NCI-H2196 treated with DMSO at 0.1 percent for 48 hours (cell line): Measurements from ENCODE around the gene SLC6A8.
"Not testable (repeated sequence)": the region's sequence is repeated elsewhere in the genome, so short reads cannot be mapped to it uniquely, and the experiment has no call there.

Experiments used
- DNase-seq: peaks from one replicate; lab custom pipeline; 2025; ENCODE audit not compliant: unreplicated experiment; lab: John Stamatoyannopoulos, UW

The SLC6A8 gene

DNA sequence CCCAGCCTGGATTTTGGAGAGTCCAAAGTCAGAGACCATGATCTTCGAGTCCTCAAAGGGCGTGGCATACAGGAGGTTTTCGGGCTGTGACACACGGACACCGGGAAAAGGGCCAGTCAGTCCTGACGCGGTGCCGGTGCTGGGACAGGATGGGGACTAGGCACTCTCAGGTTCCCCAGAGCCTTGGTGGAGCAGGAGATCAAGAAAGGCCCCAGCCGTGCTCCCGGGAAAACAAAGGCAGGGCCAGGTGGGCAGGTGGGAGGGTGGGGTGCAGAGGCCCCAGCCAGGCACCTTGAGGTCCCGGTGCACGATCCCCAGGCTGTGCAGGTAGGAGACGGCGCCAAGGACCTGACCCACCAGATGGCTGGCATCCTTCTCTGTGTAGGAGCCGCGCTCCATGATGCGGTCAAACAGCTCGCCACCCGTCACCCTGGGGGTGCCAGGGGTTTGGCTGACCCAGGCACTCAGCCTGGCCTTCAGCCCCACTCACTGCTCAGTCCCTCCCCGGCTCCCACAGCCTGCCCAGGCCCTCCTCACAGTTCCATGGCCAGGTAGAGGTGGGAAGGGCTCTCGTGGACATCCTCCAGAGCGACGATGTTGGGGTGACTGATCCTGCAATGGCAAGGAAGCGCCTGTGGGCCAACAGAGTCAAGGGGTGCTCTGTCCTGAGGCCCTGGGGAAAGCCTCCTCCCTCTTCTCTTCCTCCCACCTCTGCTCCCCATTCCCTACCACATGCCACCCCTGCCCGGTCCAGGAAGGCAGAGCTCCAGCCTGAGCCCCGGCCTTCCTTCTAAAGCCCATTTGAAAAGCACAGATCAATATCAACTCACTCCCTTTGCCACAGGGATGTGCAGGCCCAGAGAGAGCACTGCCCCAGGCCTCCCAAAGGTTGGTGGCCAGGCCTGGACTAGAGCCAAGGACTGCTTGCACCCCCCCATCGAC is 15.9 kb upstream of the SLC6A8 start:
- DNase-seq = no peak

- no peak for DNase-seq
Observed at GRCh38 chrX:153672531-153673427, 14.9 kb upstream of the SLC6A8 start.

DNA sequence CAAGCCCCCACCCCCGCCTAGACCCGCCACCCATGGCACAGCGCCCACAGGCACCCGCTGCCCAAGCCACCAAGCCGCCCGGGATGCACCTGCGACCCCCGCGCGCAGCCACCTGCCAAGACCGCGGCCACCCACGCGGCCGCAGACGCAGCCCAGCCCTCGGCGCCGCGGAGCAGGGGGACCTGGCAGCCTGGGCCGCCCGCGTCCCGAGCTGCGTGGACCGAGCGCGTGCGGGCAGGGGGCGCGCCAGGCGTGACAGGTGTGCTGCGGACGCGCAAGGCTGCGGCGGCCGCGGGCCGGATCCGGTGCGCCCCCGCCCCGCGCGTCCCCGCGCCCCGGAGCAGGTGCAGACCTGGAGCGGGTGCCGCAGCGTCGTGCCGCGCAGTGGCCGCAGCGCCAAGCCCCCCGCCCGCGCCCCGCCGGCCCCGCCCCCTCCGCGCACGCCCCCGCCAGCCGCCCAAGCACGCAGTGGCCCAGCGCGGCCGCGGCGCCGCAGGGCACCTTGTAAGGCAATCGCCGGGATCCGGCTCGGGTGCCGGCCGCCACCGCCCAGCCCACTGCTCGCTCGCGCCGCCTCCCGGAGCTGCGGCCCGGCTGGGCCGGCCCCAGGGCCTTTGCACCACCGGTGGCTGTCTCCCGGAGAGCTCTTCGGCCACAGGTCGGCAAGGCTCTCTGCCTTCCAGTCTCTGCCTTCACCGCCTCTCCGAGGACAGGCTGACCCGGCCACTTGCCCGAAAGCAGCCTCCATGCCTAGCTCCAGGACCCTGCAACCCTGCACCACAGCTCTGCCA is 14.1 kb upstream of the SLC6A8 start, which contains the start of gene PNCK:
Gene PNCK, minus strand, starts transcription at position 386 of the 791 bp plus-strand sequence. CDS start 737 bp downstream, outside the sequence.
- DNase-seq = no peak

DNA sequence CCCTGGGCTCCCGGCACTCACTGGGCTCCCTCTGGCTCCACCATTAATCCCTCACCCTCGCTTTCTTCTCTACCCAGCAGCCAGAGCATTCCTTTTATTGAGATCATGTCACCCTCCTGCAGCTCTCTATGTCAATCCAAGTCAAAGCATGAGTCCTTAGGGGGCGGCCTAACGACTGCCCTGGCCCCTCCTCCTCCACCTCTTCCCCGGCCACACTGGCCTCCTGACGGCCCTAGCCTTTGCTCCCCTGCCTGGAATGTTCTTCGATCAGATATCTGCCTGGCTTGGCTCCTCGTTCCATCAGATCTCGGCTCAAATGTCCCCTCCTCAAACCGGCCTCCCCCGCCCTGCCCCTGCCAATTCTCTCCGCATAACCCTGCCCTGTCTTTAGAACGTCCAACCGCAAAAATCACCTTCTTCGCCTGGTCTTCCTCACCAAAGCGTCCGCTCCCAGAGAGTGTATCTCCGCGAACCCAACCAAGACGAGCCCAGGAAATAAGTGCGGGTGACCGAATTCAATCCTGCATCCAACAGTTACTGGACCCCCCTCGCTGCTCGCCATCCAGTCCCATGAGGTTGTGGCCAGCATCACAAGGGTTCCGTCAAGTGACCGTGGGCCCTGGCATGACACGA is 13.4 kb upstream of the SLC6A8 start:
- DNase-seq = no peak

DNA sequence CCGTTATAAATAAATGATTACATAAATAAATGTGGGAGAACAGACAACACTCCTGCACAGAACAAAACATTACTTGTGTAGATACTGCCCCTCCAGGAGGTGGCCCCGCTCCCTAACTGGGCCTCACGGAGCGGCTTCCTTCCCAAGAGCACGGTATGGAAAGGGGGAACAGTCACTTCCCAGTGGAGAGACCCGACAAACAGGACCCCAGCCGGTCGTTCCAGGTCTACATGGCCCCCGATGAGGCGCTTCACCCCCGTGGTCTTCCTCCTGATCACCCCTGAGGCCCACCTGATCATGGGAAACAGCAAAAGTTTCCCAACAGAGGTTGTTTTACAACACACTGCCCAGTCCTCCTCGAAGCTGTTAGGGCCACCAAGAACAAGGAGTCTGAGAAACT is 6.6 kb upstream of the SLC6A8 start:
- no peak for DNase-seq

DNA sequence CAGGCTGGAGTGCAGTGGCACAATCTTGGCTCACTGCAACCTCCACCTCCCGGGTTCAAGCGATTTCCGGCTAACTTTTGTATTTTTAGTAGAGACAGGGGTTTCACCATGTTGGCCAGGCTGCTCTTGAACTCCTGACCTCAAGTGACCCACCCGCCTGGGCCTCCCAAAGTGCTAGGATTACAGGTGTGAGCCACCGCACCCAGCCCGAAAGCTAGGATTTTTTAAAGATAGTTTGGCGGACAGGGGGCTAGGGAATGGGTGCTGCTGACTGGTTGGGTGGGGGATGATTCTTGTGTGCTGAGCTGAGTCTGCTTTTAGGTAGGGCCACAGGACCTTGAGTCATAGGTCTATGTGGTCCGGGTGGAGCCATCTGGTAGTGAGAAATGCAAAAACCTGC is 4.2 kb upstream of the SLC6A8 start:
- DNase-seq = not testable (repeated sequence)

GRCh38 chrX:153684467-153685155 is 3.1 kb upstream of the SLC6A8 start:
- DNase-seq = no peak

DNA sequence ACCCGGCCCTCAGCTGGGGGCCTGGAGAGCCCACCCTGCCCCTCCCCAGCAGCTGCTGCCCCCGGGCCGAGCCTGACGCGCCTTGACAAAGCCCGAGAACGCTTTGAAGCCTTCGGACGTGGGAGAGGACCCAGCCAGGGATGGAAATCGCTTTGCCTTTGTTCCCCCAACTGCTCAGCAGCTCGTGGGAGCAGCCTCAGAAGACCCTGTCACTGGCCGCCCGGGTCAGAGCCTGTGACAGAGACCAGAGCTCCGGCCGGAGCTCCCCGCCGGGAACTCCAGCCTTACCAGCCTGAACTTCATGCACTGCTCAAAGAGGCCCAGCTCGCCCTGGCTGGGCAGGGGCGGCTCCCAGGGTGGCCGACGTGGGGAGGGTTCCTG is 2.6 kb upstream of the SLC6A8 start:
- no peak for DNase-seq

DNA sequence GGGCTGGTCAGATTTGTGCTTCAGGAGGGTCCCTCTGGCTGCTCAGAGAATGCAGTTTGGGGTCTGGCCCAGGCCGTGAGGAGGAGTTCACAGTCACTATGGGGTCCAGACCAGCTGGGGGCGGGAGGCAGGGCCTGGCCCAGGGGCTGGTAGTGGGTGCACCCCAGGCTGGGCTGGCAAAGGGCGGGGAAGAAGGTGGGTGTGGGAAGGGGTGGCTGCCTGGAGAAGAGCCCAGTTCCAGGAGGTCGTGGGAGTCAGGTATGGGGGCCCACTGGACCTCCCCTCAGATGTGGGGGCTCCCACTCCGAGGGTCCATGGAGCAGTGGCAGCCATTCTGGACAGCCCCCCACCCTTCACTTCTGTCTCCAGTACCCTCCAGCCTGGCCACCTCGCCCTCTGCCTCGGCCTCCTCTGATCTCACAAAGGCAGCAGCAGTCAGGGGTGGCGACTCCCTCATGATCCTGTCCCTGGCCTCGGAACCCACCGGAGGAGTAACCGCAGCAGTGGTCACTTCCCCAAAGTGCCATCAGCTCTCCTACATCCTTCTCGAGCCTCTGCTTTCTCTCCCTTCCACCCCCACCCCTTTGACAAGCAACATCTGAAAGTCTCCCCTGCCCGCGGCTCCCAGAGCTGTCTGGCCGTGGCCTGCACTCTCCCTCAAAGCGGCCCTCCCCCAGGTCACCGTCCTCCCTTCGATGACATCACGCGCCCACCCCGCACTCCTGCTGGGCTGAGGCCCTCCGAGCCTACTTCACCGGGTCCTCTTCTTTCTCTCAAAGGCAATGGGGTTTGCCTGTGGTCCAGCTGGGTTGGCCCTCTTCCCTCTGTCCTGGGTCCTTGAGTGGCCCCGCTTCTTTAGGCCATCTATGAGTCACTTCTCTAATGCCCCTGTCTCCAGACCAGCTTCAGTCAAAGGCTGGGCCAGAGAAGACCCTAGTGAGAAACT is 1.7 kb upstream of the SLC6A8 start:
- DNase-seq = no peak

GRCh38 chrX:153686711-153687110 is 1.0 kb upstream of the SLC6A8 start:
- DNase-seq = no peak

DNA sequence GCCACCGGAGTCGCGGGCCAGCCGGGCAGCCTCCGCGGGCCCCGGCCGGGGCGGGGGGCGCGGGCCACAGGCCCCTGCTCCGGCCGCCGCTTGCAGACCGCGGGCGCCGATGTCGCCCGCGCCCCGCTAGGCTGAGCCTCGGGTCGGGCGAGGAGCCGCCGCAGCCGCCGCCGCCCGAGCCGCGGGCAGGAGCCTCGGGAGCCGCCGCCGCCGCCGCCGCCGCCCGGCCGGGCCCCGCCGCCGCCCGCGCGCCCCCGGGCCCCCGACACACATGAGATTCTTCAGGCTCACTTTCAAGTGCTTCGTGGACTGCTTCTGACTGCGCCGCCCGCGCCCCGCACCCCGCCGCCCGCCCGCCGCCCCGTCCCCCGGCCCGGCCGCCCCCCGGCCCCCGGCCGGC is 345 bp downstream of the SLC6A8 start:
- DNase-seq = no peak

GRCh38 chrX:153688506-153688905 is 780 bp downstream of the SLC6A8 start:
- DNase-seq = no peak

DNA sequence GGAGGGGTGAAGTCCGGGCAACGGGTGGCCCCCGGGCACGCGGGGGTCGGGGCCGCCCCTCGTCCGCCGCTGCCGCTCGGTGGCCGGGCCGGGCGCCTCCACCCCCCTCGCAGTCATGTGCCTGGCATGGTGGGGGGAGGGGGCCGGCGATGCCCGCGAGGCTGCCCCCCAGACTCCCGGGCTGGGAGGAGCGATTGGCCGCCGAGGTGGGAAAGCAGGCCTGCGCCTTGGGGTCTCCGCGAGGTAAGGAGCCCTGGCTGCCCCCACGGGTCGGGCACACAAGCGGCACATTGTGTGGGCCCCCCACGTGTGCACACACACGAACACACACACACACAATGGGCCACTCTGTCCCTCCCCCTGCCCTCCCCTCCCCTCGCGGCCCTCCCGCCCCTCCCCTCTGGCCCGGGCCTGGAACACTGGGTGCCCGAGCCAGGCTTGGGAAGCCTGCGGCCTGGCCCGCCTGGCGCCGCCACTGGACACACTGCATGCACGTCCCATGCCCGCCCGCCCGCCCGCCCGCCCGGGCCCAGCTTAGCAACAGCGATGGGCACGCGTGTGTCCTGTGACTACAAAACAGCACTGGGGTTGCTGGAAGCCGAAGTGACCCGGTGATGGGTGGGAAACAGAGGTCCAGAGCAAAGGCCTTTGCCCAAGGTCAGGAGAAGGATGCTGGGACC is 1.3 kb downstream of the SLC6A8 start:
- no peak for DNase-seq

GRCh38 chrX:153689654-153690465 is 2.1 kb downstream of the SLC6A8 start:
- DNase-seq = no peak

GRCh38 chrX:153690466-153690865 is 2.7 kb downstream of the SLC6A8 start:
- DNase-seq = no peak

- not testable (repeated sequence) for DNase-seq
Observed at GRCh38 chrX:153691032-153691827, 3.5 kb downstream of the SLC6A8 start.

DNA sequence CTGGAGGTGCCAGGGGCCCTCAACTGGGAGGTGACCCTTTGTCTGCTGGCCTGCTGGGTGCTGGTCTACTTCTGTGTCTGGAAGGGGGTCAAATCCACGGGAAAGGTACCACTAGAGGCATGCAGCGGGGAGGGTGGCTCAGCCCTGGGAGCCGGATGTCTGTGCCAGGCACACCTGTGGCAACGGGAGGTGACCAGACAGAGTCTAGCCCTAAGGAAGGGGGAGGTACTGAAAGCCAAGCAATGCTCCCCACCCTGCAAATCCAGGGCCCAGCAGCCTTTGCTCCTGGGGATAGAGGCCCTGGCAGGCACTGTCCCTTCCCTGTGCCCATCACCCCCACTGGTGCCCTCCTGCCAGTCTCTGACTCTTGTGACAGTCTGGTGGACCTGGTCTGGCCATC is 4.3 kb downstream of the SLC6A8 start:
- no peak for DNase-seq
